Naive thymus-derived CD8-positive, alpha-beta T cell (primary cell): ENCODE results near the gene FAM32A. TPM values are rescaled to one million over a fixed set of nuclear protein-coding genes. Genes with fewer than 3 reads are reported as not detected.

Experiments used
- ATAC-seq, 2 donors: fragments of 150-1000 bp; cut with Tn5 transposase in 1 of 2; sonication (Bioruptor Pico), chemical (Tn5 transposase) in 1 of 2; 1 replicate in 1 of 2; 2 replicates in 1 of 2; pipeline ENCODE4 v1.10.0; 2021; ENCODE audit warnings: mild to moderate bottlenecking in 2 of 2, moderate library complexity in 2 of 2
- POLR2A ChIA-PET: fragments of 350-600 bp; sonication (Branson Sonifier 250); formaldehyde crosslinking; loops from one replicate; lab custom pipeline; 2021; ENCODE audit warnings: antibody characterized with exemption; lab: Charles Lee
- DNase-seq, 10 donors: peaks; one replicate each; pipeline versions ENCODE4 v3.0.0 to v3.0.0-alpha.2; 2020 to 2022
- H3K27ac Mint-ChIP-seq, 10 donors: one replicate each; pipeline ENCODE4 v1.8.0; 2020 to 2022; ENCODE audit warnings: mild to moderate bottlenecking in 10 of 10, mixed read lengths in 10 of 10, moderate library complexity in 4 of 10, inconsistent platforms in 1 of 10
- H3K27me3 Mint-ChIP-seq, 5 donors: one replicate each; pipeline ENCODE4 v1.8.0; 2021 to 2022; ENCODE audit warnings: mixed read lengths in 5 of 5
- H3K36me3 Mint-ChIP-seq, 3 donors: one replicate each; pipeline ENCODE4 v1.8.0; 2020 to 2022; ENCODE audit warnings: mixed read lengths in 3 of 3, mild to moderate bottlenecking in 2 of 3, inconsistent platforms in 1 of 3
- H3K4me1 Mint-ChIP-seq, 4 donors: one replicate each; pipeline ENCODE4 v1.8.0; 2021 to 2022; ENCODE audit warnings: mixed read lengths in 4 of 4
- H3K4me3 Mint-ChIP-seq, 10 donors: one replicate each; pipeline ENCODE4 v1.8.0; 2020 to 2022; ENCODE audit warnings: mild to moderate bottlenecking in 10 of 10, mixed read lengths in 10 of 10, moderate library complexity in 6 of 10, inconsistent platforms in 1 of 10
- H3K9me3 Mint-ChIP-seq, 9 donors: one replicate each; pipeline ENCODE4 v1.8.0; 2020 to 2022; ENCODE audit warnings: mixed read lengths in 9 of 9, mild to moderate bottlenecking in 3 of 9, inconsistent platforms in 1 of 9, moderate library complexity in 1 of 9
- polyA plus RNA-seq, 3 donors: library from polyadenylated mRNA; unstranded; fragments of 300-500 nt; fragmentation: Illumina TruSeq; gene quantifications; one replicate each; pipeline ENCODE4 v1.2.3, GENCODE V29; 2021
- total RNA-seq, 8 experiments: library from RNA in 2 of 8; stranded (reverse) in 2 of 8; gene quantifications; one replicate each; pipeline ENCODE4 v1.2.3 and lab custom pipeline; 2021 to 2026

FAM32A gene
- total and polyA plus RNA-seq, 5 experiments from 2014 or later: 70.3 to 205 (median 150) TPM

DNA sequence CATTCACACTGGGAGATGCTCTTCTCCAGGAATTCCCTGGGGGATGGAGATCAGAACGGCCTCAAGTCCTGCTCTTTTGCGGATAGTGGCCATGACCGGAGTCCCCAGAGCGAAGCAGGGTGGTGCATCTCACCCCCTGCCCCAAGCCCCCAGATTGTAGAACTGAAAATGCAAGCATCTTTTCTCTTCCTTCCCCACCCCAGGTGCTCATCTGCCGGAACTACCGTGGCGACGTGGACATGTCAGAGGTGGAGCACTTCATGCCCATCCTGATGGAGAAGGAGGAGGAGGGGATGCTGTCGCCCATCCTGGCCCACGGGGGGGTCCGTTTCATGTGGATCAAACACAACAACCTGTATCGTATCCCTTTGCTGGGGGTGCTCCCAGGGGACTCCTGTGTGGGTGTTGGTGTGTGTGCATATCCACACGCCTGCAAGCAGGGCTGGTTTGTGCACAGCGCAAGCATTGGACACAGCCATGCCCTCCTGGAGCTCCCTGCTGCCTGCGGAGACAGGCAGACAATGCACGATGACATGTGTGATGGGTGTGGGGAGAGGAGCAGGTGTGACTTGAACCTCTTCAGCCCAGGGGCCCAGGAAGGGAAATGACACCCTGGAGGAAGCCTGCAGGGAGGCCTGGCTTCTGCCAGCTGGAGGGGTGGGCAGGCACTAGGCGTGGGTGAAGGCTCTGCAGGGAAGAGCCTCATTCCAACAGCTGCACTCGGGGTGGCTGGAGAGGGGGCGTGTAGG, 18.2 kb downstream of the FAM32A start:
- POLR2A ChIA-PET: interaction anchor here (0.6 to 1.5 kb wide), 2 partner anchors 35 to 832 kb away, joined by 5 to 7 read pairs; no protein-coding TSS in a partner anchor
- Mint-ChIP-seq H3K4me1 (peaks cover 47 to 83% (median 75%) of the 10 kb centered on the region in 4 donors), H3K36me3 (peaks cover 0 to 57% (median 14%) of the 10 kb centered on the region in 3 donors), H3K27me3 (no peaks in the 10 kb centered on the region), H3K9me3 (no peaks in the 10 kb centered on the region), H3K4me3 (peak overlapping the region in 6 of 10 donors; percentile 18 to 69 (median 60)), H3K27ac (peak overlapping the region; percentile 66 to 96 (median 80))
- DNase-seq: no peak
- no peak for ATAC-seq

DNA sequence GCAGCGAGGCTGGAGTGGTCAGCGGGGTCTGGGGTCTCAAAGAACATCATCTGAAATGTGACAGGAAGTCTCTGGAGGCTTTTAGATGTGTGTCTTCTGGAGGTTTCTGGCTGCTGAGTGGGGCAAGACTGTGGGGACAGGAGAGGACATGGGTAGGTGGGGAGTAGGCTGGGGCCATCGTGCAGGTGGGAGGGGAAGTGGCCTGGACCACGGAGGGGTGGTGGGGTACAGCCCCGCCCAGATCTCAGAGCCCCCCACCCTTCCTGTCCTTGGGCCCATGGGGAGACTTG, 18.7 kb downstream of the FAM32A start:
- ATAC-seq (no peak), DNase-seq (no peak)
- H3K27ac Mint-ChIP-seq: peak overlapping the region in 9 of 10 donors; percentile 46 to 96 (median 76)
- peaks cover 0 to 62% (median 15%) of the 10 kb centered on the region in 3 donors for H3K36me3 Mint-ChIP-seq
- no peaks in the 10 kb centered on the region for H3K27me3 Mint-ChIP-seq
- H3K4me3 Mint-ChIP-seq: peak overlapping the region in 6 of 10 donors; percentile 7 to 69 (median 45)
- no peaks in the 10 kb centered on the region for H3K9me3 Mint-ChIP-seq
- peaks cover 46 to 83% (median 75%) of the 10 kb centered on the region in 4 donors for H3K4me1 Mint-ChIP-seq
- POLR2A ChIA-PET: no interaction called here

DNA sequence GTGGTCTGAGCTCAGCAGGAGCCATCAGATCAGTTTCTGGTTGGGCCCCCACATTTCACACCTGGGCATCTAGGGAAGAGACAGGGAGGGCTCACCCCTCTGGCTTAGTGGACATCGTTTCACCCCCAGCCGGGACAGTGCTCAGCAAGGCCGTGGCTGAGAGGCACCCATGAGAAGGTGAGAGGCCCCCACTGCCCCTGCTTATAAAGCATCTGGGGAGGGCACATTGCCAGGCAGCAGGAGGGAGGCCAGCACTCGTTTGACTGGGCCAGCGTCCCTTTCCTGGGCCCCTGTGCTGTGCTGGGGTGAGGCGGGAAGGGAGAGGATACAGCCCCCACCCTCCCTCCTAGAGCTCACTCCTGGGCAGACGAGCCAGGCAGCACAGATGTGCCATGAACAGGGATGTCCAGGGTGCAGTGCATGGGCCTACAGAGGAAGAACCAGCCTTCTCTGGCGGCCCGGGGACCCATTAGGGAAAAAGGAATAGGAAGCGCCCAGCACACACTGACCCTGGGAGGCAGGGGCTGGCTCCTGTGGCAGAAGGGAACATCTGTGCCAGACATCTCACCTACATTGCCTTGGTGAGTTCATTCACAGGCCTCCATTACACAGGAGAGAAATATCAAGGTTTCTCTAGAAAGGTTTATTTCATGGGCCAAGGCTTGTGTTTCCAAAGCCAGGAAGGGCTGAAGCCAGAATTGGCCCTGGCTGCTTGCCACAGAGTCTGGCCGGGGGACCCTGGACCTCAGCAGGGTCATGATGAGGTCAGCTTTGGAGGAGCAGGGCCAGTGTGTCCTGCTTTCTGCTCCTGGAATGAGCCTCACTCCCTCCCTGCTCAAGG, 20.2 kb downstream of the FAM32A start:
- H3K9me3 Mint-ChIP-seq: no peaks in the 10 kb centered on the region
- no peaks in the 10 kb centered on the region for H3K27me3 Mint-ChIP-seq
- peaks cover 0 to 76% (median 28%) of the 10 kb centered on the region in 3 donors for H3K36me3 Mint-ChIP-seq
- DNase-seq: no peak
- H3K27ac Mint-ChIP-seq: peak overlapping the region in 7 of 10 donors; percentile 33 to 95 (median 47)
- POLR2A ChIA-PET: interaction anchor here (0.5 to 4.0 kb wide), 6 partner anchors 12 to 877 kb away, joined by 3 to 25 read pairs (median 3); no protein-coding TSS in a partner anchor
- no peak overlapping the region for H3K4me3 Mint-ChIP-seq
- H3K4me1 Mint-ChIP-seq: peaks cover 43 to 83% (median 76%) of the 10 kb centered on the region in 4 donors
- no peak for ATAC-seq

DNA sequence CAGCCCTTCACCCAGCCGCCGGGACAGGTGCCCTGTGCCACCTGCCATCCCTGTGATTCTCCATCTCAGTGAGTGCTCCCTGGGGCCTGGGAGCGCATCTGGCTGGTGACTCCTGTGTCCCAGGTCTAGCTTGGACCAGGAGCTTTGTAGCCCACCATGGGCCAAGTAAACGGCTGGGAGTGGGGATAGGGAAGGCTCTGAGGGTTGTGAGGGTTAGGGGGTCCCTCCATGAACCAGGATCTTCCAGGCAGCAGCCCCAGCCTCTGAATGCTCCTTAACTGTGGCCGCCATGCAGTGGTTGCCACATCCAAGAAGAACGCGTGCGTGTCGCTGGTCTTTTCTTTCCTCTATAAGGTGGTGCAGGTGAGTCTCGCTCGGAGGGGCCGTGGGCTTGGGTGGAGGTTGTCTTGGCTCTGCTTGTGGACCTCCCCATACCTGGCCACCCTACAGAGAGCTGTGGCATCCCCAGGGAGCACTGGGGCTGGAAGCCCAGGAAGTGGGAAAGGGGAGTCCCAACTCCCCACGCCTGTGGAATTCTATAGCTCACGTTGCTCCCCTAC, 20.9 kb downstream of the FAM32A start:
- no peaks in the 10 kb centered on the region for H3K27me3 Mint-ChIP-seq
- DNase-seq: no peak
- H3K4me3 Mint-ChIP-seq: peak overlapping the region in 6 of 10 donors; percentile 38 to 88 (median 61)
- H3K4me1 Mint-ChIP-seq: peaks cover 38 to 83% (median 75%) of the 10 kb centered on the region in 4 donors
- H3K36me3 Mint-ChIP-seq: peaks cover 0 to 76% (median 28%) of the 10 kb centered on the region in 3 donors
- POLR2A ChIA-PET: interaction anchor here (0.5 to 4.0 kb wide), 4 partner anchors 8 to 37 kb away, joined by 3 to 25 read pairs (median 9); partner anchors contain the start of gene AP1M1
- H3K9me3 Mint-ChIP-seq: no peaks in the 10 kb centered on the region
- peak overlapping the region; percentile 72 to 98 (median 92) for H3K27ac Mint-ChIP-seq
- no peak for ATAC-seq

DNA sequence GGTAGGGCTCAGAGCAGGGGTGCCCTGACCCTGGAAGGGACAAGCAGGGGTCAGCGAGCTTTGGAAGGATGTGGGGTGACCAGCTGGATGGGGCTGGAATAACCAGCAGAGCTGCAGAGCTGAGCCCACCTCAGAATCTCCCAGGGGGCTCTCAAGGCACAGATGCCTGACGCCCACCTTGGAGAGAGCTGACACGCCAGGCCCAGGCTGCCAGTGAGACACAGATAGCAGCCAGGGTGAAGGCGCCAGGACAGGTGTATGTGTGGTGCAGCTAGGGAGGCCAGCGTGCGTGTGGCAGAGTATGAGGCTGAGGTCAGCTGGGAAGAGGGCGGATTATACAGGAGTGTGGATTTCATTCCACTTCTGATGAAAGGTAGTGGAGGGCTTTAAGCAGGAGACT, 21.4 kb downstream of the FAM32A start:
- Mint-ChIP-seq H3K27ac (peak overlapping the region; percentile 84 to 98 (median 92)), H3K4me1 (peaks cover 36 to 83% (median 77%) of the 10 kb centered on the region in 4 donors), H3K27me3 (no peaks in the 10 kb centered on the region), H3K4me3 (peak overlapping the region; percentile 19 to 88 (median 74)), H3K9me3 (no peaks in the 10 kb centered on the region), H3K36me3 (peaks cover 0 to 76% (median 32%) of the 10 kb centered on the region in 3 donors)
- POLR2A ChIA-PET: interaction anchor here (0.7 to 4.0 kb wide), 4 partner anchors 8 to 37 kb away, joined by 3 to 25 read pairs (median 9); partner anchors contain the start of gene AP1M1
- ATAC-seq: no peak
- no peak for DNase-seq

DNA sequence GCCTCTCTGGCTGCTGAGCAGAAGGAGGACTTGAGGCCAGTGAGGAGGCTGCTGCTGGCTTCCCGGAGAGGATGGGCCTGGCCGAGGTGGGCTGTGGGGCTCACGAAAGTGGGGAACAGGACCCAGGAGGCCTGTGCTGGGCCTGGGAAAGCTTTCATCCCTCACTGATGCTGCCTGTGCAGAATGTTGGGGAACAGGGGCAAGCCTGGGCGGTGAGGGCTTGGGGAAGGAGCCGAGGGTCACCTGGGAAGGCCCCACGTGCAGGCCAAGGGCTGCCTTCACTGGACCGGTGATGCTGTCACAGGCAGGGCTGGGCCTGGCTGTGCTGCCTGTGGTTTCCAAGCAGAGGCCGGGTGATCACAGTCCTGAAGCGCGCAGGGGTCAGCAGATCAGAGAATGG, 21.9 kb downstream of the FAM32A start:
- H3K27me3 Mint-ChIP-seq: no peaks in the 10 kb centered on the region
- peaks cover 37 to 83% (median 78%) of the 10 kb centered on the region in 4 donors for H3K4me1 Mint-ChIP-seq
- H3K27ac Mint-ChIP-seq: peak overlapping the region; percentile 84 to 98 (median 94)
- no peak for ATAC-seq
- DNase-seq: no peak
- no peaks in the 10 kb centered on the region for H3K9me3 Mint-ChIP-seq
- POLR2A ChIA-PET: interaction anchor here (0.7 to 4.0 kb wide), 7 partner anchors 9 to 165 kb away, joined by 3 to 25 read pairs (median 4); partner anchors contain the start of genes AP1M1 and KLF2
- H3K4me3 Mint-ChIP-seq: peak overlapping the region in 8 of 10 donors; percentile 44 to 88 (median 80)
- H3K36me3 Mint-ChIP-seq: peaks cover 0 to 78% (median 36%) of the 10 kb centered on the region in 3 donors

DNA sequence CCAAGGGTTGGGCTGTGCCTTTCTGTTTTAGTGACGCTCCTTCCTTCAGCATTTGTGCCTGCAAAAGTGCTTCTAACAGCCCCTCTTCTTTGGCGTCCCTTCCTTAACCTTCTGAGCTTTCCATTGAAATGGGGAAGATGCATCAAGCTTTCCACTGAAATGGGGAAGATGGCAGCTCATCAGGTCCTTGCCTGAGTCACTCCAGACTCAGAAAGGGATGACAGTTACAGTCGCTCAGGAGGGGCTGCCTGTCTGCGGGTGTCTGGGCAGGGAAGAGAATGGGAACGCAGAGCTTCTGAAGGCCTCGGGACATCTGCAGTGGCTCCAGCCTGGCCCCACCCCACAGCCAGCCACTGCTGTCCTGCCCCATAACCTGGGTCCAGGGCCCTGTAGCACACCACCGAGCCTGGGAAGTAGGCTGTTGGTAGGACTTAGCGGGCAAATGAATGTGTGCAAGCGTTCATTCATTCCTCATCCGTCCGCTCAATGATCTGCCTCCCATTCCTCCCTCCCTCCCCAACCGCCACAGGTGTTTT, 22.3 kb downstream of the FAM32A start:
- H3K4me3 Mint-ChIP-seq: peak overlapping the region; percentile 46 to 86 (median 76)
- peaks cover 39 to 84% (median 78%) of the 10 kb centered on the region in 4 donors for H3K4me1 Mint-ChIP-seq
- H3K27ac Mint-ChIP-seq: peak overlapping the region; percentile 82 to 98 (median 94)
- ATAC-seq (peak in 1 of 2 donors; percentile 16), DNase-seq (no peak)
- no peaks in the 10 kb centered on the region for H3K27me3 Mint-ChIP-seq
- H3K36me3 Mint-ChIP-seq: peaks cover 0 to 79% (median 41%) of the 10 kb centered on the region in 3 donors
- peaks cover 0 to 2% (median 0%) of the 10 kb centered on the region in 9 donors for H3K9me3 Mint-ChIP-seq
- POLR2A ChIA-PET: interaction anchor here (1.0 to 4.0 kb wide), 5 partner anchors 9 to 164 kb away, joined by 4 to 25 read pairs (median 4); partner anchors contain the start of genes AP1M1 and KLF2

DNA sequence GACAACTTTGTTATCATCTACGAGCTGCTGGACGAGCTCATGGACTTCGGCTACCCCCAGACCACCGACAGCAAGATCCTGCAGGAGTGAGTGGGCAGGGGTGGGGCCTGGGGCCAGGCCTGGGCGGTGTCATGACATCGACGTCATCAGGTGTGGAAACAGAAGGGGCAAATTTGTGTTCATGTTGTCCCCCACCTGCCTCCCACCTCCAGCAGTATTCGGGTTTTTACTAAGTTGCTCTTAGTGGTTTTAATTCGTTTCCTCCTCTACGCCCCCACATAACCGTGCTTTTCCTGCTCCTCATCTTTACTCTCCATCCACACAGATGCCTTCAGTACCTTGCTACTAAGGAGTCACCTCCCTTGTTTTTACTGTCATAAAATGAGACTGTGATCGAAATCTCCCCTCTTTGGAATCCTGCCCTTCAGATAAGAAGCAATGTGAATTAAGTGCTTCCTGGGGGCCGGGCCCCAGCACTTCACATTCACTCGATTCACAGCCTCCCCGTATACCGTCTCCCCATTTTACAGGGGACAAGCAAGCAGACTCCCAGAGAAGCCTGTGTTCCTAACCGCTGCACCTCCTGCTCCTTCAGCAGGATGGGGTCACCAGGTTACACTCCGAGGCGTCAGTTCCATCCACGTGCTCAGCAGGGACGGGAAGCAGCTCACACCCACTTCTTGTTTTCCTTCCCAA, 23.0 kb downstream of the FAM32A start:
- POLR2A ChIA-PET: interaction anchor here (0.8 to 4.0 kb wide), 8 partner anchors 9 to 164 kb away, joined by 3 to 25 read pairs (median 4); partner anchors contain the start of genes AP1M1 and KLF2
- peak overlapping the region; percentile 46 to 86 (median 76) for H3K4me3 Mint-ChIP-seq
- peaks cover 0 to 2% (median 0%) of the 10 kb centered on the region in 9 donors for H3K9me3 Mint-ChIP-seq
- H3K4me1 Mint-ChIP-seq: peaks cover 42 to 84% (median 78%) of the 10 kb centered on the region in 4 donors
- peak overlapping the region; percentile 82 to 98 (median 94) for H3K27ac Mint-ChIP-seq
- DNase-seq (peak in 7 of 10 donors; percentile 32 to 64 (median 43)), ATAC-seq (peak; percentile 63 to 71)
- peaks cover 0 to 76% (median 43%) of the 10 kb centered on the region in 3 donors for H3K36me3 Mint-ChIP-seq
- no peaks in the 10 kb centered on the region for H3K27me3 Mint-ChIP-seq

DNA sequence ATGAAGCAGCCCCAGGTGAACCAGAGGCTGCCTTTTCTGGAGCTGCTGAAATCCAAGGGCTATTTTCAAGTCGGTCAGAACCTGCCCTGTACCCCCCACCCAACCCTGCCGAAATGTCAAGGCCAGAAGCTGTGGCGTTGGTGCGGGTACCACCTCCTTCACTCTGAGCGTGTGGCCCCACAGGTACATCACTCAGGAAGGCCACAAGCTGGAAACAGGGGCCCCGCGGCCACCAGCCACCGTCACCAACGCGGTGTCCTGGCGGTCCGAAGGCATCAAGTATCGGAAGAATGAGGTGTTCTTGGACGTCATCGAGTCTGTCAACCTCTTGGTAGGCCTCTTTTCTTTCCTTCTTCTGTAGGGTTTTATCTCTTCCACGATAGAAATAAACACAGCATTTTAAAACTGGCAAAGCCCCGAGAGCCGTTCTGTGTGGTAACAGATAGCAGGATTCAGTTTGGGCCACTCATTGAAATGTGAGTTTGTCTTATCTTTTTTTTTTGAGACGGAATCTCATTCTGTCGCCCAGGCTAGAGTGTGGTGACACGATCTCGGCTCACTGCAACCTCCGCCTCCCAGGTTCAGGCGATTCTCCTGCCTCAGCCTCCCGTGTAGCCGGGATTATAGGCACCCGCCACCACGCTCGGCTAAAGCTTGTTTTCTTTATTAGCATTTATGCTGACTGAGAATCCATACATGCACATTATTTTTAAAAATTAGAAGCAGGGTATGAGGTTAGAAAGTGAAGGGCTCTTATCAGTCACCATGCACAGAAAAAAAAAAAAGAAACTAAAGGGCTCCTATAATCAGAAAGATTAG, 23.8 kb downstream of the FAM32A start:
- H3K4me3 Mint-ChIP-seq: peak overlapping the region; percentile 46 to 86 (median 76)
- ATAC-seq: no peak
- no peaks in the 10 kb centered on the region for H3K27me3 Mint-ChIP-seq
- H3K4me1 Mint-ChIP-seq: peaks cover 39 to 83% (median 79%) of the 10 kb centered on the region in 4 donors
- H3K36me3 Mint-ChIP-seq: peaks cover 0 to 71% (median 40%) of the 10 kb centered on the region in 3 donors
- POLR2A ChIA-PET: interaction anchor here (0.8 to 4.2 kb wide), 5 partner anchors 9 to 115 kb away, joined by 3 to 25 read pairs (median 5); partner anchors contain the start of genes AP1M1 and KLF2
- H3K27ac Mint-ChIP-seq: peak overlapping the region; percentile 82 to 98 (median 94)
- no peak for DNase-seq
- H3K9me3 Mint-ChIP-seq: peaks cover 0 to 2% (median 0%) of the 10 kb centered on the region in 9 donors

DNA sequence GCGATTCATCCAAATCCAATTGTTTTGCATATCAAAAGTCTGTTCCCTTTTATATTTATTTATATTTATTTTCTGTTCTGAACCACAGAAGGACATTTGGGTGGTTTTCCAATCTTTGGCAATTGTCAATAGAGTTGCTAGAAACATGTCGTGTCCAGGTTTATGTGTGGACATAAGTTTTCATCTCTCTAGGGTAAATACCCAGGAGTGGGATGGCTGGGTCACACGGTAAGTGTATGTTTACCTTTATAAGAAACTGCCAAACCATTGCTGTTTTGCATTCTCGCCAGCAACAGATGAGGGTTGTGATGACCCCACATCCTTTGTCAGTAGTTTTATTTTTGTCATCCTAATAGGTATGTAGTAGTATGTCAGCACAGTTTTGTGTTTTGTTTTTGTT, 25.0 kb downstream of the FAM32A start:
- H3K4me3 Mint-ChIP-seq: peak overlapping the region in 6 of 10 donors; percentile 38 to 78 (median 72)
- peaks cover 0 to 70% (median 37%) of the 10 kb centered on the region in 3 donors for H3K36me3 Mint-ChIP-seq
- DNase-seq (no peak), ATAC-seq (no peak)
- H3K4me1 Mint-ChIP-seq: peaks cover 42 to 90% (median 83%) of the 10 kb centered on the region in 4 donors
- H3K27ac Mint-ChIP-seq: peak overlapping the region; percentile 84 to 95 (median 92)
- H3K27me3 Mint-ChIP-seq: no peaks in the 10 kb centered on the region
- POLR2A ChIA-PET: interaction anchor here (4.2 kb wide), 1 partner anchor 11 kb away, joined by 21 read pairs; the partner anchor contains the start of gene AP1M1
- peaks cover 0 to 2% (median 0%) of the 10 kb centered on the region in 9 donors for H3K9me3 Mint-ChIP-seq
